Panc1 (cell line): ENCODE results near the gene CHST13. TPM values are rescaled to one million over a fixed set of nuclear protein-coding genes. Genes with fewer than 3 reads are reported as not detected.

Experiments used
- ATAC-seq: fragments of 200-7000 bp; cut with Tn5 transposase; 2 replicates; pipeline ENCODE4 v1.9.1; 2020; ENCODE audit warnings: mild to moderate bottlenecking, moderate library complexity
- BruUV-seq: library from RNA; stranded (reverse); fragments of 400-500 nt; replicated peaks from 2 replicates; lab custom pipeline; 2021; lab: Mats Ljungman, UMichigan
- CTCF ChIA-PET: fragments of 300-600 bp; sonication (Branson Sonifier 250); formaldehyde crosslinking; loops from one replicate; lab custom pipeline; 2022; ENCODE audit warnings: antibody characterized with exemption; lab: Charles Lee
- POLR2A ChIA-PET: fragments of 300-600 bp; sonication (Branson Sonifier 250); formaldehyde crosslinking; loops from one replicate; lab custom pipeline; 2022; ENCODE audit warnings: antibody characterized with exemption; lab: Charles Lee
- DNase-seq: peaks from one replicate; pipeline ENCODE4 v3.0.0-alpha.2; 2010; ENCODE audit warnings: low read depth, low spot score
- H3K27ac ChIP-seq: 2 replicates; pipeline ENCODE4 v1.5.1; 2011; ENCODE audit warnings: mild to moderate bottlenecking, low read length, inconsistent platforms
- H3K27me3 ChIP-seq: fragments of 200-500 bp; sonication (Bioruptor generic); 2 replicates; pipeline ENCODE4 v1.6.0; 2014; ENCODE audit warnings: low read length, inconsistent platforms; ENCODE audit not compliant: control insufficient read depth, insufficient read depth
- H3K36me3 ChIP-seq: fragments of 200-500 bp; sonication (Bioruptor generic); 2 replicates; pipeline ENCODE4 v1.5.1; 2014; ENCODE audit warnings: inconsistent platforms, mild to moderate bottlenecking, low read length, moderate library complexity; ENCODE audit not compliant: control insufficient read depth, insufficient read depth
- H3K4me1 ChIP-seq: 2 replicates; pipeline ENCODE4 v1.5.1; 2011; ENCODE audit warnings: inconsistent platforms, mild to moderate bottlenecking, low read length, moderate library complexity; ENCODE audit not compliant: control insufficient read depth, insufficient read depth
- H3K4me3 ChIP-seq, 2 experiments: 2 replicates each; pipeline ENCODE4 v1.5.1; 2011 to 2012; ENCODE audit warnings: low read depth in 2 of 2, low read length in 2 of 2, mild to moderate bottlenecking in 2 of 2, inconsistent platforms in 1 of 2, moderate library complexity in 1 of 2
- H3K9me3 ChIP-seq: fragments of 200-500 bp; sonication (Bioruptor generic); 2 replicates; pipeline ENCODE4 v1.5.1; 2014; ENCODE audit warnings: low read depth, mild to moderate bottlenecking, inconsistent platforms, low read length, moderate library complexity; ENCODE audit not compliant: control insufficient read depth, insufficient read depth
- POLR2AphosphoS5 ChIP-seq: IDR thresholded peaks from 2 replicates; pipeline ENCODE4 v1.6.1; 2012; ENCODE audit warnings: mild to moderate bottlenecking, low read depth, low read length, moderate library complexity
- REST ChIP-seq, 2 experiments: IDR thresholded peaks; 2 replicates each; pipeline ENCODE4 v1.6.1; 2011 to 2012; ENCODE audit warnings: low read depth in 2 of 2, control low read depth in 1 of 2, low read length in 1 of 2, mild to moderate bottlenecking in 1 of 2, moderate library complexity in 1 of 2; ENCODE audit not compliant: insufficient read depth in 1 of 2
- SIN3A ChIP-seq: IDR thresholded peaks from 2 replicates; pipeline ENCODE4 v1.6.1; 2012; ENCODE audit warnings: low read depth, mild to moderate bottlenecking, low read length, moderate library complexity, borderline replicate concordance; ENCODE audit not compliant: insufficient read depth
- TCF7L2 ChIP-seq: IDR thresholded peaks from 2 replicates; pipeline ENCODE4 v1.6.1; 2011; ENCODE audit warnings: mild to moderate bottlenecking, low read depth, low read length, inconsistent platforms
- in situ Hi-C: cut with HindIII; loops from 2 replicates; pipeline ENCODE4 v1.10.0; 2016; ENCODE audit warnings: low sequenced_read_pairs, low pct_unique_long_range_greater_than_20kb
- intact Hi-C: fragments of 100-400 bp; cut with micrococcal nuclease; formaldehyde crosslinking; loops from one replicate; pipeline ENCODE4 v1.10.0; 2022; ENCODE audit not compliant: unreplicated experiment
- total RNA-seq: library from RNA; stranded (reverse); gene quantifications from one replicate; pipeline ENCODE4 v1.2.1, GENCODE V29; 2021; ENCODE audit not compliant: unreplicated experiment
- TF ChIP-seq, protein P1 (sequence below): fragments of 450-650 bp; IDR thresholded peaks from 2 replicates; pipeline ENCODE4 v1.5.1; 2017; ENCODE audit warnings: mild to moderate bottlenecking

Gene CHST13
- total RNA-seq, 1 experiment from 2014 or later = 0.64 TPM

GRCh38 chr3:126501736-126502135 is 22.2 kb upstream of the CHST13 start:
- ChIA-PET POLR2A (no interaction called here), CTCF (no interaction called here)
- intact Hi-C loops = no loop called here
- H3K27me3 ChIP-seq = peaks cover 10% of the 10 kb centered on the region
- H3K4me1 ChIP-seq = no peaks in the 10 kb centered on the region
- in situ Hi-C loops = no loop called here
- H3K27ac ChIP-seq = no peak overlapping the region
- no peak overlapping the region for H3K4me3 ChIP-seq
- no peaks in the 10 kb centered on the region for H3K36me3 ChIP-seq
- TF ChIP-seq SIN3A (no peak), REST (IDR thresholded peaks at IDR 0.05; ENCODE audit: insufficient read depth in 1 of 2, low read depth in 2 of 2, low read length in 1 of 2) (no peak), TCF7L2 (no peak), POLR2AphosphoS5 (no peak)
- TF ChIP-seq, protein P1, sequence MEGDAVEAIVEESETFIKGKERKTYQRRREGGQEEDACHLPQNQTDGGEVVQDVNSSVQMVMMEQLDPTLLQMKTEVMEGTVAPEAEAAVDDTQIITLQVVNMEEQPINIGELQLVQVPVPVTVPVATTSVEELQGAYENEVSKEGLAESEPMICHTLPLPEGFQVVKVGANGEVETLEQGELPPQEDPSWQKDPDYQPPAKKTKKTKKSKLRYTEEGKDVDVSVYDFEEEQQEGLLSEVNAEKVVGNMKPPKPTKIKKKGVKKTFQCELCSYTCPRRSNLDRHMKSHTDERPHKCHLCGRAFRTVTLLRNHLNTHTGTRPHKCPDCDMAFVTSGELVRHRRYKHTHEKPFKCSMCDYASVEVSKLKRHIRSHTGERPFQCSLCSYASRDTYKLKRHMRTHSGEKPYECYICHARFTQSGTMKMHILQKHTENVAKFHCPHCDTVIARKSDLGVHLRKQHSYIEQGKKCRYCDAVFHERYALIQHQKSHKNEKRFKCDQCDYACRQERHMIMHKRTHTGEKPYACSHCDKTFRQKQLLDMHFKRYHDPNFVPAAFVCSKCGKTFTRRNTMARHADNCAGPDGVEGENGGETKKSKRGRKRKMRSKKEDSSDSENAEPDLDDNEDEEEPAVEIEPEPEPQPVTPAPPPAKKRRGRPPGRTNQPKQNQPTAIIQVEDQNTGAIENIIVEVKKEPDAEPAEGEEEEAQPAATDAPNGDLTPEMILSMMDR = no peak
- ATAC-seq (no peak), DNase-seq (no peak)
- no peaks in the 10 kb centered on the region for H3K9me3 ChIP-seq
- BruUV-seq = no TSS peak

DNA sequence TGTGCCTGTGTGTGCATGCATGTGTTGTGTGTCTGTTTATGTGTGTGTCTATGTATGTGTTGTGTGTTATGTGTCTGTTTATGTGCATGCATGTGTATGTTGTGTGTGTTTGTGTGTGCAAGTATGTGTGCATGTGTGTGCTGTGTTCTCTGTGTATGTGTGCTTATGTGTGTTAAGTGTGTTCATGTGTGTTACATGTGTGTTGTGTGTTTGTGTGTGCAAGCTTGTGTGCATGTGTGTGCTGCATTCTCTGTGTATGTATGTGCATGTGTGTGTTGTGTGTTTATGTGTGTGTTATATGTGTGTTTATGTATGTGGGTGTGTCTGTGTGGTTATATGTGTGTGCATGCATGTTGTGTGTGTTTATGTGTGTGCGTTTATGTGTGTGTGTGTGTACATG is 21.3 kb upstream of the CHST13 start:
- TF ChIP-seq REST (IDR thresholded peaks at IDR 0.05; ENCODE audit: insufficient read depth in 1 of 2, low read depth in 2 of 2, low read length in 1 of 2) = no peak
- TF ChIP-seq SIN3A = no peak
- TF ChIP-seq TCF7L2 = no peak
- TF ChIP-seq POLR2AphosphoS5 = no peak
- TF ChIP-seq, protein P1 = no peak
- ATAC-seq (no peak), DNase-seq (no peak)
- Histone ChIP-seq H3K4me3 (no peak overlapping the region), H3K4me1 (no peaks in the 10 kb centered on the region), H3K9me3 (no peaks in the 10 kb centered on the region), H3K36me3 (no peaks in the 10 kb centered on the region), H3K27ac (no peak overlapping the region), H3K27me3 (peaks cover 10% of the 10 kb centered on the region)
- BruUV-seq = no TSS peak
- ChIA-PET POLR2A (no interaction called here), CTCF (interaction anchor here (0.6 kb wide), 1 partner anchor 8 kb away, joined by 3 read pairs; no protein-coding TSS in a partner anchor)
- intact Hi-C loops (no loop called here), in situ Hi-C loops (no loop called here)
